HG03097 (cell line): ENCODE data around the gene CDC42BPG.

Experiments used
- ATAC-seq: cut with Tn5 transposase; IDR thresholded peaks from one replicate; pipeline ENCODE4 v1.9.1; 2021; ENCODE audit not compliant: unreplicated experiment, low FRiP score

Gene CDC42BPG

DNA sequence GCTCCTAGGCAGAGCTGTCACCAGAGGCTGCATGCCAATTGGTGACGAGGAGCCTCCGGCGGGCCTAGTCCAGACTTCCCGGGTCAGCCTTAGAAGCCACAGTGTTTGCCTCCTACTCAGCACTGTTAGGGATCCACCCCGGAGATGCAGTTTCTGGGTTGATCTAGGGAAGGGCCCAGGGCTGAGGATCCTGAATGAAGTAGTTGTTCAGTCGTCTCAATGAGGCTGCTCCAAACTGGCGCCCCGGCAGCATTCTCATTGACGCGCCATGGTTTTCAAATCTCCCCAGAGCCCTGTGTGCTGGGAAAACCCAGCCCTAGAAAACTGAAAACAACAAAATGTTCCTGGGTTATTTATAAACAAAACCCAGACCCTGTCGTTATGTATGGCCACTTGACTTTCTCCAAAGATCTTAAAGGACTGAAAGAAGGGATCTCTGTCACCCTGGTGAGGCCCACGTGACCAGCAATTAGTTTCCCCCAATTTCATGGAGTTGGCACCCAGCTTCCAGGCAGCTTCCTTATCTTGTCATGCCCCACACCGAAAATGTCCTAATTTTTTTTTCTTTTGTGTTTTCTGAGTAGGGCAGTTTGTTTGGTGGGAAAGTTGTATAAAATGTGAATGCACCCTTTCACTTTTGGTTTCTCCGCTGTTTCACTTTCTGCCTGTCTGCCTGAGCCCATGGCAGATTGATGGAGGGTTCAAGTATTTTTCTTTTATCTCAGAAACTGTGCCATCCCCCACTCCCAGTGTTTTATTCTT is 36.0 kb upstream of the CDC42BPG start:
- no peak for ATAC-seq

- ATAC-seq = no peak
Measured at GRCh38 chr11:64879244-64879900, 34.9 kb upstream of the CDC42BPG start.

DNA sequence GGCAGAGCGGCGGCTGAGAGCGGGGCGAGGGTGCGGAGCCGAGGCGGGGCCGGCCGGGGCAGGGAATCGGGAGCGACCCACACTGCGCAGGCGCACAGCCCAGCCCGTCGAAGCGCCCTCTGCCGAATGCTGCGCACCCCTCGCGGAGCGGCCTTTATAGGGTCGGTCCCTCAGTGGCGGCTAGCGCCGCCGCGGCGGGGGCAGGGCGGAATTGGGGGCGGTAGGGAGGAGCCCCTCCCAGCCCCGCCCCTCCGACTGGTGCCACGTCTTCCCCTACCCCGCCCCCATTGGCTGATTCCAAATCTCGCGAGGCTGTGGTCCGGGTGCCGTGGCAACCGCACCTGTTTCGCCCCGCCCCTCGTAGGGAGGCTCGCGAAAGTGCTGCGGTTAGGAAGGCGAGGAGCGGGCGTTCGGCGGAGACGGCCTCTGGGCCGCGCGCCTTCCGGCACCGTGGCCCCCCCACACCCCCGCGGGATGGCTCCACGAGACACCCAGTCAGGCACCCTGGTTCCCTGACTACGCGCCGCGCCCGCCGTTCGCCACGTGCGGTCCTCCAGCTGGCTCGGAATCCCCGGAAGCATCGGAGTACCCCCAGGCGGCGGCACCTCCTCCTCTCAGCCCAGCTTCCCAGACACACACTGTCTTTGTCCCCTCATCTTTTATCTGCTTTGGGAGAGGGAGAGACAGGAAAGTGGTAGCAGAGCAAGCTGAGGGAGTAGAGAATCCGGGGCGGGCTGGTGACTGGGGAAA is 34.2 kb upstream of the CDC42BPG start, which contains the start of gene EHD1:
Gene EHD1, minus strand, starts transcription at position 128 of the 750 bp plus-strand sequence. CDS start 157 bp downstream, outside the sequence.
- ATAC-seq = peak; percentile 76

GRCh38 chr11:64878223-64878493 is 33.7 kb upstream of the CDC42BPG start:
- no peak for ATAC-seq

DNA sequence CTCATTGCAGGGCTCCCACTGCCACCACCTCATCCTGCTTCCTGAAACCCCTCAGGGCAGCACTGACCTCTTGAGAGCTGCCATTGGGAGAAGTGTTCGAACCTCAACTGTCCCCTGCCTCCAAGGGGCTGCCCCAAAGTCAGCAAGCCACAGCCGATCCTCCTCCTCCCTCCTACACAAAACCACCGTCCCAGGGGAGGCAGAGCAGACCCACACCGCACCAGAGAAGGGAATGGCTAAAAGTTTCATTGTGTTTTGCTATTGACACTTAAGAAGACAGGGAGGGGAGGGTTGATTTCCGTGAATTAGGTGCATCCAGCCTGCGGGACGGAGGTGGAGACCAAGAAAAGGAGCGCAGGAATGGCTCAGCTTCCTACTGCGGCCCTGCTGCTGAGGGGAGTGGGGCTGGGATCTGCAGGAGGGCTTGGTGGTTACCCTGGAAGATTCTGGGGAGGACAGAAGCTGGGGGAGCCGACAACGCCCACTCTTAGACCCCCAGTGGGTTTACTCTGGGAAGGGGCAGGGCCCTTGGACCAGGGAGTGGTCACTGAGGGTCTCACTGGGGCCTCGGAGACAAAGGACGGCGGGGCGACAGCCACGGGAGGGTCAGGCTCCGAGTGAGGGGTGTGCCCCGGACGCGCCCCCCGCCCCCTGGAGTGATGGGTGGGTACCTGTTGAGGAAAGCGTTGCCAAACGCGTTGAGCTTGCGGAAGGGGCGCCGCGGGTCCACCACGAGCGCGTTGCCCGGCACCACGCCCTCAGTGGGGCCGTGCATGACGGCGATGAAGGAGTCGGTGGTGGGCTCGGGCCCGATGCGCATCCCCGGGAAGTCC is 33.2 kb upstream of the CDC42BPG start:
- peak; percentile 8 for ATAC-seq

- no peak for ATAC-seq
Measured at GRCh38 chr11:64876835-64877341, 32.4 kb upstream of the CDC42BPG start.

GRCh38 chr11:64876229-64876750 is 31.8 kb upstream of the CDC42BPG start:
- no peak for ATAC-seq

DNA sequence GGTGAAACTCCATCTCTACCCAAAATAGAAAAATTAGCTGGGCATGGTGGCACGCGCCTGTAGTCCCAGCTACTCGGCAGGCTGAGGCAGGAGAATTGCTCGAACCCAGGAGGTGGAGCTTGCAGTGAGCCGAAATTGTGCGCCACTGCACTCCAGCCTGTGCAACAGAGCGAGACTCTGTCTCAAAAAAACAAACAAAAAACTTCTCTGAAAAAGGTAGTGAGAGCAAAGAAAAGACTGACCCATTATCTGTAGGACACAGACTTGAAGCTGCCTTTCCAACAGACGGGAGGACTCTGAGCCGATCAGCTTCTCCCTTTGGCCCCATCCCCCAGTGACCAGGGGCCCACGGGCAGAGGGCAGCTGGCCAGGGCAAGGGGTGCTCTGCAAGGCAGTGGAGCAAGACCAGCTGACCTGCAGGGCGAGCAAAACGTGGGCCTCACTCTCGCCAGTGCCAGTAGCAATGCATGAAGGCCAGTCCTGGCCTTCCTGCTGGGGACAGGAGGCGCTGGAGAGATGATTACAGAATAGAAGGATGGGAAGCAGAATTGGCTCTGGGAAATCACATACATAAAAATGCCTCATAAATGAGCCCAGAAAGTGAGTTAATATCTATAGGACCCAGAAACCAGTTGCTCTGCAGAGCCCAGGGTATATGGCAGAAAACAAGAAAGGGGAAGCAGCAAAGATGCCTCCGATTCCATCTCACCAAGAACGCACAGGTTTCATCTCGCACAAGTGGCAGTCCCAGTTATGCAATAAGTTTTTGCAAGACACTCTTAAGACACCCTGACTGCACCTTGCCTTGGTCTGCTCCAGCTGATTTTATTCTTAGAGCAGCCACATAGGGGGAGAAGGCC is 31.1 kb upstream of the CDC42BPG start:
- ATAC-seq = no peak

GRCh38 chr11:64874308-64875240 is 30.1 kb upstream of the CDC42BPG start:
- ATAC-seq = no peak

GRCh38 chr11:64872790-64873488 is 28.5 kb upstream of the CDC42BPG start:
- no peak for ATAC-seq

DNA sequence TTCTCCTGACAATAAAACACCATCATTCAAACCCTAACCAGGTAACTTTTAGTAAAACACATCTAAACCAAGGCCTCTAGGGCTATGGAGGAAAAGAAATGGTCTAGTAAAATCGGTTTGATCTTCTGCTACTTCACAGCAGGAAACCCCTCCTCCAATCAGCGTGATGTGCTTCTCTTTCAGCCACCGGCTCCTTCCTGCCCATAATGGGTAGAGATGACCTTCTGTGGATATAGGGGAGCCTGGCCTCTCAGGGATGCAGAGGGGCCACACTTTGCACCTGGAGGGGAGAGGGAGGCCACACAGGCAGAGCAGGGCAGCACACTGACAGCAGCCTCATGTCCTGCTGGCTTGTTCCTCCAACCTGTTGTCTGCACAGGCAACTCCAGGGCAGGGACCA is 27.0 kb upstream of the CDC42BPG start:
- no peak for ATAC-seq

- ATAC-seq = no peak
Measured at GRCh38 chr11:64870893-64871466, 26.5 kb upstream of the CDC42BPG start.

DNA sequence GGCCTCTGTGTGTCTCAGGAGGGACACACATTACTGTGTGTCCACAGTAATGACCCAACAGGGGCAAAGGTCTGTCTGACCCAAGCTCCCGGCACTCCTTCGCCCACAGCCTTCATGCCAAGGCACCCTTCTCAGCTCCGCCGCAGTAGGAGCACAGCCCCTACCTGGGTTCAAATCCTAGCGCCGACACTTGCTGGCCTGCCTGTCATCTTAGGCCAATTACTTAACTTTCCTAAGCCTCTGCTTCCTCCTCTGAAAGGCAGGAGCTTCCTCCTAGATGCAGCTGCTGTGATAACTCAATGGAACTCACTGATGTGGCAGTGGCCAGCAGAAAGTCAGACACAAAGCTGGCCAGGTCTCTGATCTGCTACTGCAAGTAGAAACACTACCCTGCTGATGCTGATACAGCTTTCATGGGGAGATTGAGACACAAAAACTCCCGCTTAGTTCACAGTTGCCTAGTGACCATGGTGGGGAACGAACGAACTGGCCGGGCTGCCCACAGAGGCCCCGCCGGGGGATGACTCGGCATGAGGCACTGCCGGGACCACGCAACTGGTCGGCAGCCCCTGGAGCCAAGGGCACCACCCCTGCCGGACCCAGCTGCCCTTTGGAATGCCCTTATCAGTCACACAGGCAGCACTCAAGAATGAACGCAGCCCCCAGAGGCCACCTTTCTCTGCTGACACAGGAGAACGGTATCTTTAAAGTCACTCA is 25.9 kb upstream of the CDC42BPG start:
- no peak for ATAC-seq

DNA sequence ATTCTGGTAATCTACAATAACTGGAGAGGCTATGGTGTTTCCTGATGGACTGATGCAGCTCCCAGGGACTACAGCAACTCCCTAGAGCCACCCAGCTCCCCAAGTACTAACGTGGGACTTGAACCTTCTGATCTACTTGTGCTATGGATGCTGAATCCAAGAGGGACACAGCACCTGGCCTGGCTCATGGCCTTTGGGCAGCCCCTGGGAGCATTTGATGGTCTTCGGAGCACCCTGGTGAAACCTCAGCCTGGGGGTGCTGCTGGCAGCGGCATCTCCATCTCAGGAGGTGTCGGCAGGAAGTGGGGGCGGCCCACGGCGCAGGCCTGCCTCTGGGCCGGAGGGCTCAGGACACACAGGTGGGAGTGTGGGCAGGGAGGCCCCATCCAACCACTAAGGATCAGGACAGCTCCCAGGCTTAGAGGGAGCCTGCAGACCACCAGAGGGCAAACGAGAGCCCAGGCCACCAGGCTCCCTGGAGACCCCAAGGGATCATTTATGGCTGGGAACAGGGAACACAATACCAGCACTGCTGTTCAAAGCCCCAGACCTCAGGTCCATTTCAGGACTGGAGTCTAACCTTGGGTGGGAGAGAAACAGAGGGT is 25.2 kb upstream of the CDC42BPG start:
- ATAC-seq = no peak

DNA sequence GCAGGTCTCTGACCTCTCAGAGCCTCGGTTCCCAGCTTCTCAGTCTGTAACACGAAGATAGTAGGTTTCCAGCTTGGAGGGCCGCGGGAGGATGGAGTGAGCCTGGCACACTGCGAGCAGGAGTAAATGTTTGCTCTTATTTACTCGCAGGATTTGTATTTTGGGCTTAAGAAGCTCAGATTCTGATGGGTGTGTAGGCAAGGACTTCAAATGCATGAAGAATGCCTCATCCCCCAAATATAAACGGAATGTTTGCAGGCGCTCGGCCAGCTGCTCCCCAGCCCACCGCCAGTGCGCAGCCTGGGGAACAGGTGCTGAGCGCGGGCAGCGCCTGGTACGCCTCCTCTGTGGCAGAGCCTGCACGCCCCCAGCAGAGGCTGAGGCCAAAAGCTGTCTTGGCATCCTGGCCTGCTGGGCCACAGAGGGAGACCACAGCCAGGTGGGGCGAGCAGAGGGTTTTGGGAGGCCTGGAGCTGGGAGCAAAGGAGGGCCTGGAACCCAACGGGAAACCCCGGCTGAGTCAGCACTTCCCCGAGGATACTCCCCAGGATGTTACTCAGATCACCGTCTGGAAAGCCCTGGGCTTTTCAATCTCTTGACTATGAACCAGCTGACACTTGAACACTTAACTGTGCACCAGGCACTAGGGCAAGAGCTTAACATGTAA is 24.6 kb upstream of the CDC42BPG start:
- ATAC-seq = no peak
